GM10248 (cell line): Measurements from ENCODE around the gene MIGA2.

Source experiments
- CTCF ChIA-PET: fragments of 300-600 bp; sonication (Branson Sonifier 250); formaldehyde crosslinking; extraction: SDS; loops from one replicate; lab custom pipeline; 2021; ENCODE audit warnings: antibody characterized with exemption; lab: Yijun Ruan, JAX
- POLR2A ChIA-PET: fragments of 350-650 bp; sonication (Branson Sonifier 250); formaldehyde crosslinking; extraction: SDS; loops from one replicate; lab custom pipeline; 2020; ENCODE audit warnings: antibody characterized with exemption; lab: Yijun Ruan, JAX
- DNase-seq: peaks from one replicate; pipeline ENCODE4 v3.0.0; 2012; ENCODE audit errors: extremely low spot score
- CTCF ChIP-seq: IDR thresholded peaks from 2 replicates; pipeline ENCODE4 v1.5.1; 2012; ENCODE audit warnings: mild to moderate bottlenecking, low read depth; ENCODE audit errors: extremely low read depth, missing control alignments, control extremely low read depth

The MIGA2 gene

DNA sequence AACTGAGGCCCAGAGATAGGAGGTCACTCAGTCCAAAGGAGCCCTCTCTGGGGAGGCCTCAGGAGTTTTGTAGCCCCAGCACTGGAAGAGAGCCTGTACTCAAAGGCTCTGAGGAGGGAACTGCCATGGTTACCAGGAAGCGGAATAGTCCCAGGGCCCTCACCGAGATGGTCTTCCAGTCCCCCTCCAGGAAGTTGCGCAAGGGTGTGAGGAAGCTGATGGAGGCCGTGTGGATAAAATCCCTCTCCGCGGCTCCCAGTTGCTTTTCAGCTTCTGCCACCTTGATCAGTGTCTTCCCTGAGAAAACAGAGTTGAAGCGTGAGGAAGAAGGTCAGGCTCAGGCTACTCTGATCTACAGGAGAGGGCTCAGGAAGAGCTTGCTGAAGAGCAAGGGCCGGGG lies 21.8 kb upstream of the MIGA2 start:
- TF ChIP-seq CTCF, result no peak
- POLR2A ChIA-PET, result no interaction called here
- no peak for DNase-seq
- CTCF ChIA-PET, result no interaction called here

DNA sequence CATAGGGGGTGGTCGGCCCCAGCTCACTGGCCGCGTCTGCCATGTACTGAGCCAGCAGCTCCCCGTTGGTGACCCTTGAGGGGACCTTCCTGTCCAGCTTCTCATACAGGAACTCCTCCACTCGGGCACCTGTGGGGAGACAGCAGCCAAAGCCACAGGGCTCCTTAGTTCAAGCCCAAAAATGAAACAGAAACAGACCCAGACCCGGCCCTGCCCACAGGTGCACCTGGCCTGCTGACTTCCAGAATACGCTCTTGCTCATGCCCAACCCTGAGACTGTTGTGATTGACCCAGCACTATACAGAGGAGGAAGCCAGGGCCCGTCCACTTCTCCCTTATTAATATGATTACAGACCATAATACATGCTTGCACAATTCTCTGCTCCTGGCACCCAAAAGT lies 15.3 kb upstream of the MIGA2 start:
- DNase-seq, result peak; percentile 69
- TF ChIP-seq CTCF, result no peak
- CTCF ChIA-PET, result interaction anchor here (2.0 to 3.1 kb wide), 2 partner anchors 9 to 12 kb away, joined by 6 to 22 read pairs; no protein-coding TSS in a partner anchor
- POLR2A ChIA-PET, result interaction anchor here (0.6 kb wide), 1 partner anchor 28 kb away, joined by 4 read pairs; no protein-coding TSS in a partner anchor

GRCh38 chr9:129022037-129022436 lies 14.4 kb upstream of the MIGA2 start:
- no peak for DNase-seq
- CTCF ChIA-PET, result interaction anchor here (1.1 to 2.1 kb wide), 5 partner anchors 8 to 46 kb away, joined by 3 to 11 read pairs (median 4); no protein-coding TSS in a partner anchor
- no peak for TF ChIP-seq CTCF
- POLR2A ChIA-PET, result no interaction called here

GRCh38 chr9:129023036-129023907 lies 13.2 kb upstream of the MIGA2 start:
- no peak for TF ChIP-seq CTCF
- POLR2A ChIA-PET, result no interaction called here
- DNase-seq, result no peak
- CTCF ChIA-PET, result interaction anchor here (1.2 to 2.1 kb wide), 3 partner anchors 7 to 18 kb away, joined by 3 to 11 read pairs (median 4); no protein-coding TSS in a partner anchor

DNA sequence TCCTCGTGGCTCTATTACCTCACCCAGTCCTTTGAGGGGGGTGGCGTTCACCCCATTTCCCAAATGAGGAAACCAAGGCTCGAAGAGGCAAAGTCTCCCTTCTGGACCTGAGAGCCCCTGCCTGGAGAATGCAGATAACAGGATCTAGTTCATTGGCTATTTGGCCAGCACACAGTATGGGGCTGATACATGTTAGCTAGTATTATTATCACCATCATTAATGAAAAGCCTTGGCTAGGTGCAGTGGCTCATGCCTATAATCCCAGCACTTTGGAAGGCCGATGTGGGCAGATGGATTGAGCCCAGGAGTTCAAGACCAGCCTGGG lies 12.6 kb upstream of the MIGA2 start:
- TF ChIP-seq CTCF, result no peak
- DNase-seq, result no peak
- CTCF ChIA-PET, result interaction anchor here (2.1 kb wide), 1 partner anchor 19 kb away, joined by 11 read pairs; no protein-coding TSS in a partner anchor
- POLR2A ChIA-PET, result no interaction called here

DNA sequence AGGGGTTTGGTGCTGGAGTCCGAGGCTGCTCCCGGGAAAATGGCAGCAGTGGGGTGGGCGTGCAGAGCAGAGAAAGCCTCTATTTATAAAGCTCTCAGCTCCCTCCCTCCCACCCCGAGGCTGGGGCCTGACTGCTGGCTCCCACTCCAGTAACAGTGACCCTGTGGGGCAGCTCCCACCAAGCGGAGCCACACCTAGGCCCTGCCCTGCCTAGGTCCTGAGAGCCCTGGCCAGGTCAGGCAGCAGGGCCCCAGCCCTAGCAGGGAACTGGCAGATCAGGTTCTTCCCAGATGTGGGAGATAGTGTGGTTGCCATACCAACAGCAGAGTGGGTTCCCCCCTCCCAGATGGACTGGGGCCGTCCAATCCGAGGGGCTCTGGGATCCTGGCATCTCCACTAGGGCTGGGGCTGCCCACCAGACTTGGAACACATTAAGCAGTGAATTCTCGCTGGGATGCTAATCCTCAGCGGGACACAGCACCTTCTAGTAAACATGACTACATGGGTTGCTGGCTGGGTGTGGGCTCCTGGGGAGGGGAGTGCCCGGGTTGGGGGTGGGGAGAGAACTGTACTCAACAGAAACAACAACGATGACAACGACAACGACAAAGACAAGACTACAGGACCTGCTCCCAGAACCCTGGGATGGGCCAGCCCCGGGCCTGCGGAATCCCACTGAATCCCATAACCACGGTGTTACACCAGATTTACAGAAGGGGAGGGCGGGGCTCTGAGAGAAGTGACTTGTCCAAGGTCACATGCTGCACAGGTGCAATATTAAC lies 9.8 kb upstream of the MIGA2 start:
- CTCF ChIA-PET, result interaction anchor here (1.3 kb wide), 1 partner anchor 13 kb away, joined by 3 read pairs; no protein-coding TSS in a partner anchor
- DNase-seq, result no peak
- TF ChIP-seq CTCF, result no peak
- POLR2A ChIA-PET, result no interaction called here
